ENCODE measurements around the gene TMEM158. TPM values are rescaled to one million over a fixed set of nuclear protein-coding genes. Genes with fewer than 3 reads are reported as not detected.

TMEM158 gene
- total RNA-seq, 2 donors from 2014 or later: not detected

DNA sequence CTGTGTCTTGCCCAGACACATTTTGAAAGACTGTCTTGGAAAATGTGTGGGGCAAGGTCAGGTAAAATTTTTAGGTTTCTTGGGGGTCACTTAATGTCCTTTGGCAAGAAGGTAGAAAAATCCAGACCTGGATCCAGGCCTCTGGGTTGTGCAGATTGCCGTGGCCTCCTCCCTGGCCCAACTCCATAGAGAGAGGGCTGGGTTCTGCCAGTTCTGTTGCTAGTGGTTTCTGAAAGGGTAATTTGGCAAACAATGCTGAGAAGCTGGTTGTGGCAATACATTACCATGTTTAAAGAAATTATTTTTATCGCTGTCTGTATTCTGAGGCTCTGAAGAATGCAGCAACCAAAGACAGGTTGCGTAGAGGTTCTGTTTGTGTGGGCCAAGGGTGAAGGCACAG lies 20.2 kb upstream of the TMEM158 start:
- peaks cover 16% of the 10 kb centered on the region for H3K27me3 Mint-ChIP-seq
- H3K9me3 Mint-ChIP-seq: no peaks in the 10 kb centered on the region
- H3K36me3 Mint-ChIP-seq (ENCODE audit: low read depth): no peaks in the 10 kb centered on the region
- H3K27ac Mint-ChIP-seq: no peak overlapping the region
- no peaks in the 10 kb centered on the region for H3K4me1 Mint-ChIP-seq
- no peak for ATAC-seq (replicated peaks)
- no peak overlapping the region for H3K4me3 Mint-ChIP-seq

DNA sequence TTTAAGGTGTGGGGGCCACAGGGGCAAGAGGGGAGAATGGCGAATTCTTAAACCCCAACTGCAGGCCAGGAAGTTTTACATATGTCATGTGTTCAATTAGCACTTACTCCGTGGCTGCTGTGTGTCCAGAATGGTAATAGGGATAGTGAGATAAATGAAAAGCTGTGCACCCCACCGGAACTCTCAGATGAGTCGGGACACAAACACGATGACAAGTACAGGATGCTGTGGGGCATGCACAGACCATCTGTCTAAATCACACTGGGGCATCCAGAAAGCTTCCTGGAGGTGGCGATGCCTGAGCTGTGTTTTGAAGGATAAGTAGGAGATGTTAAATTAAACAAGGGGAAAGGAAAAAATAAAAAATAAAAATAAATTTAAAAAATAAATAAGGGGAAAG lies 18.3 kb upstream of the TMEM158 start:
- H3K9me3 Mint-ChIP-seq: no peaks in the 10 kb centered on the region
- no peaks in the 10 kb centered on the region for H3K4me1 Mint-ChIP-seq
- peaks cover 17% of the 10 kb centered on the region for H3K27me3 Mint-ChIP-seq
- no peak overlapping the region for H3K27ac Mint-ChIP-seq
- no peak overlapping the region for H3K4me3 Mint-ChIP-seq
- H3K36me3 Mint-ChIP-seq (ENCODE audit: low read depth): no peaks in the 10 kb centered on the region
- ATAC-seq (replicated peaks): no peak

DNA sequence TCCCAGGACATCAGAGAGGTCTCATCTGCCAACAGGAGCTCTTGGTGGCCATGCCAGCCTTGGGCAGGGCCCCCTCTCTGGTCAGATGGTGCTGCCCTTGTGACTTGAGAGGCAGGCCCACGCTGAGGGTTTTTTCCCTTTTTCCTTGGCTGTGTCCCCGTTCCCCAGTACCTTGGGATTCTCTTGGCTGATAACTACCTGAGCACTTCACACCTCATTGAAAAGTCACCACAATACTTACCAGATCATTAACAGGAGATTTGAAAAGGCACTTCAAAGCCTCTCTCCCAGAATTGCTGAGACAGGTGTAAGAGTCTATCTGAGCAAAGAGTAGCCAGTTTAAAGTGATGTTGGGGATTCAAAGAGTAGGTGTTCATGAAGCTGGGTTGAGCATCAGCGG lies 15.1 kb upstream of the TMEM158 start:
- Mint-ChIP-seq H3K9me3 (no peaks in the 10 kb centered on the region), H3K4me1 (no peaks in the 10 kb centered on the region), H3K36me3 (ENCODE audit: low read depth) (no peaks in the 10 kb centered on the region), H3K4me3 (no peak overlapping the region), H3K27ac (no peak overlapping the region), H3K27me3 (peaks cover 21% of the 10 kb centered on the region)
- ATAC-seq (replicated peaks): no peak

DNA sequence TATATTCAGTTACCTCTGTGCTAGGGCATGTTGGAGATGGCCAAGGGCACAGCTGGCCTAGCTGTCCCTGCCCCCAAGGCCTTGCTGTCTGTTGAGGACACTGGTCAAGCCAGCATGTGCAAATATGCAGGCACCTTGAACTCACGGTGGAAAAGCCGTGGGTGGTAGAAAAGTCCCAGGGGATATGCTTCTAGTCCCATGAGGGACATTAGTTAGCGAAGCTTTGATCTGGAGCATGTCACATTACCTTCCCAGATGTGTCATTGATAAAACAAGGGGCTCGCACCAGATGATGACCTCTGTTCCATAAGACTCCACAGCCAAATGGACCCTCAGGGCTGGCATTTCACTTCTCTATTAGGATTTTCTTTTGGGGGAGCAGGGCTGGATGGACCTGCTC lies 14.2 kb upstream of the TMEM158 start:
- H3K4me3 Mint-ChIP-seq: no peak overlapping the region

DNA sequence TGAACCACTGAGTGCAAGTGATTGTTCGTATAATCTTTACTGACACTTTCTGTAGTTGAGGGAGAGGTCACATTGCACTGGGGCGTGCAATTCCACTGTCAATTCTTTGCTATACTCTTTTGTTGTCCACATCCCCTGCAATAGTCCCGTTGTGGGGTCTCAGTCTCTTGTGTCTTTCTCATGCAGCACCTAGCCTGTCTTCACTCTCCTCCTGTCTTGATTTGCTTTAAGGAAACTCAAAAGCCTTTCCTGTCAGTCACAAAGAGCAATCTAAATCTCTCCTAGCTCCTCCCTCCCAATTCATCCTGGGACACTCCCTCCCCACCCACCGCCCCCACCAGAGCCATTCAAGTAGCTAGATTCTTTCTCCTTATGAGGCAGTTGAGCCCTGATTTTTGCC lies 13.2 kb upstream of the TMEM158 start:
- Mint-ChIP-seq H3K4me3 (no peak overlapping the region), H3K9me3 (peaks cover 7% of the 10 kb centered on the region), H3K27me3 (peaks cover 14% of the 10 kb centered on the region), H3K4me1 (peaks cover 4% of the 10 kb centered on the region), H3K36me3 (ENCODE audit: low read depth) (no peaks in the 10 kb centered on the region), H3K27ac (no peak overlapping the region)
- no peak for ATAC-seq (replicated peaks)

More for the DNA sequence above, 14.2 kb upstream of the TMEM158 start:
- H3K36me3 Mint-ChIP-seq (ENCODE audit: low read depth): no peaks in the 10 kb centered on the region
- H3K4me1 Mint-ChIP-seq: no peaks in the 10 kb centered on the region
- H3K27ac Mint-ChIP-seq: no peak overlapping the region
- peaks cover 21% of the 10 kb centered on the region for H3K27me3 Mint-ChIP-seq
- ATAC-seq (replicated peaks): no peak
- peaks cover 7% of the 10 kb centered on the region for H3K9me3 Mint-ChIP-seq

DNA sequence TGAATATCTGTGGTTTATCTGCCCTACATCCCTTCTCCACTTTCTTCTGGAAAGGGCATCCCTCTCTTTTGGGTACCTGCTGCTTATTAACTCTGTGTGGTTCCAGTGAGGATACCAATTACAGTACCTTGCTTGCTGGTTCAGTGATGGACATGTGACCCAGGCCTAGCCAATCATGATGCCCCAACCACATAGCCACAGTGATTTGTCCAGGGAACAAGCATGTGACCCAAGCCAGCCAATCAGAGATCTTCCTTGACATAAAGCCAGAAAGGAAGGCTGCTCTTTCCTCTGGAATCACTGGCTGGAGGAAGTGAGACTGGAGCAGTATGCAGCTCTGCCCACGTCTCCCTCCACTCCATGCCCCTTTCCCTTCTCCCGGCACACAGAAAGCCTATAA lies 10.9 kb upstream of the TMEM158 start:
- H3K27ac Mint-ChIP-seq: no peak overlapping the region
- peaks cover 7% of the 10 kb centered on the region for H3K9me3 Mint-ChIP-seq
- H3K36me3 Mint-ChIP-seq (ENCODE audit: low read depth): no peaks in the 10 kb centered on the region
- no peak for ATAC-seq (replicated peaks)
- H3K4me1 Mint-ChIP-seq: peaks cover 4% of the 10 kb centered on the region
- H3K4me3 Mint-ChIP-seq: no peak overlapping the region
- H3K27me3 Mint-ChIP-seq: peaks cover 12% of the 10 kb centered on the region

DNA sequence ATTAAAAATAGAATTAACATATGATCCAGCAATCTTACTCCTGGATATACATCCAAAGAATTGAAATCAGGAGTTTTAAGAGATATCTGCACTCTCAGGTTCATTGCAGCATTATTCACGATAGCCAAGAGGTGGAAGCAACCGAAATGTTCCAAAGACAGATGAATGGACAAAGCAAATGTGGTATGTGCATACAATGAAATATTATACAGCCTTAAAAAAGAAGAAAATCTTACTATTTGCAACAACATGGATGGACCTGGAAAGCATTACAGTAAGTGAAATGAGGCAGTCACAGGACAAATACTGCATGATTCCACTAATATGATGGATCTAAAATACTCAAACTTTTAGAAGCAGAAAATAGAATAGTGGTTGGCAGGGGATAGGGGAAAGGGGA lies 9.3 kb upstream of the TMEM158 start:
- no peak for ATAC-seq (replicated peaks)

DNA sequence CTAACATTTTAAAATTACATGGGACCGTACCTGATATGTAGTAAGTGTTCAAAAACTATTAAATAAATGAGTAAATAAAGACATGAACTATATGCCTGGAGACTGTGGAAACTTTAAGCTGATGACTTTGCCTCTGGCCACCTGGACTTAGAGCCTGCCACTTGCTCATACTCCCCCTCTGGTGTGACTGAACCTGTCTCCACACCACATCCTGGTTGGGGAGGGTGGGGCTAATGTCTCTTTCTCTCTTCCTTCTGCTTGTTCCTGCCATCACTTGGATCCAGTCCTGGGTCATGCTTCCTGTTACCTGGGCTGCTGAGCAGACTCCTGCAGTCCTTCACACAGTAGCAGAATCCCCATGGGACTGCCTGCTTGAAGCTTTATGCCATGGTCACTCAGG lies 8.2 kb upstream of the TMEM158 start:
- no peak for ATAC-seq (replicated peaks)
- H3K4me3 Mint-ChIP-seq: no peak overlapping the region
- H3K27ac Mint-ChIP-seq: no peak overlapping the region
- peaks cover 19% of the 10 kb centered on the region for H3K27me3 Mint-ChIP-seq
- H3K4me1 Mint-ChIP-seq: peaks cover 4% of the 10 kb centered on the region
- H3K9me3 Mint-ChIP-seq: peaks cover 7% of the 10 kb centered on the region
- H3K36me3 Mint-ChIP-seq (ENCODE audit: low read depth): no peaks in the 10 kb centered on the region

More for the DNA sequence above, 9.3 kb upstream of the TMEM158 start:
- Mint-ChIP-seq H3K27ac (no peak overlapping the region), H3K27me3 (peaks cover 12% of the 10 kb centered on the region), H3K36me3 (ENCODE audit: low read depth) (no peaks in the 10 kb centered on the region), H3K9me3 (peaks cover 7% of the 10 kb centered on the region), H3K4me3 (no peak overlapping the region), H3K4me1 (peaks cover 4% of the 10 kb centered on the region)

DNA sequence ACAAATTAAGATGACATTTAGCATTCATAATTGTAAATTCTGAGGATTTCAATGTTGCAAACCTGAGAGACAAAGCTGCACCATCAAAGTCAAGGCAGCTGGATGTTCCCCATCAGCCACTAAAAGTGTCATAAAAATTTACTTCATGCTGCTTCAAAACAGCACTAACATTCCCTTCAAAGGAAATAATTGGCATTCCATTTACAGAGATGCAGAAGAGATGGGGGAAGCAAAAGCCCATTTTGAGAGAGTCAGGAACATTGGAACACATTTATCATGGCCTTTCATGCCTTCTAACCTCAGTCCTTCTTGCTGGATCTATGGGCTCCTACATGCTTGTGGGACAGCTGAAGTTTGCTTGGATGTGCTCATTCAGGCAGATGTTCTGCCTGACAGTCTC lies 6.4 kb upstream of the TMEM158 start:
- peaks cover 4% of the 10 kb centered on the region for H3K4me1 Mint-ChIP-seq
- H3K27ac Mint-ChIP-seq: no peak overlapping the region
- no peaks in the 10 kb centered on the region for H3K36me3 Mint-ChIP-seq (ENCODE audit: low read depth)
- ATAC-seq (replicated peaks): no peak
- no peak overlapping the region for H3K4me3 Mint-ChIP-seq
- H3K9me3 Mint-ChIP-seq: peaks cover 7% of the 10 kb centered on the region
- H3K27me3 Mint-ChIP-seq: peaks cover 31% of the 10 kb centered on the region

DNA sequence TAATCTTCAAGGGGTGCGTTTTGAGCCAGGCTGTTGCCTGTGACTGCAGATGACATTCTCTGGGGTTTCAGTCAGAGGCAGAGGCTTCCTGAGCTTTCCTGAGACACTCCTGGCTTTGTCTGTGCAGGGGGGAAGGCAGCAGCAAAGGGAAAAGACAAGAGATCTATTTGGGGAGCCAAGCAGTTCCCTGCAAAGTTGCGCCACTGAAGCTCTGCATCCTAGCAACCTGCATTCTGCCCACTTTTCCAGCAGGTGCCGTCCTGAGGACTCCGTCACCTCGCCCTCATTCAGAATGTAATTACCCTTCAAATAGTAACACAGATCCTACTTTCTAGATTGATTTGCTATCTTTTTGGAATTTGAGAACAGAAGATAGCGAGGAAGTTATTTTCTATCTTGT lies 1.9 kb upstream of the TMEM158 start:
- Mint-ChIP-seq H3K4me1 (peaks cover 8% of the 10 kb centered on the region), H3K27me3 (peaks cover 56% of the 10 kb centered on the region), H3K36me3 (ENCODE audit: low read depth) (no peaks in the 10 kb centered on the region), H3K4me3 (no peak overlapping the region), H3K27ac (no peak overlapping the region), H3K9me3 (no peaks in the 10 kb centered on the region)
- no peak for ATAC-seq (replicated peaks)

DNA sequence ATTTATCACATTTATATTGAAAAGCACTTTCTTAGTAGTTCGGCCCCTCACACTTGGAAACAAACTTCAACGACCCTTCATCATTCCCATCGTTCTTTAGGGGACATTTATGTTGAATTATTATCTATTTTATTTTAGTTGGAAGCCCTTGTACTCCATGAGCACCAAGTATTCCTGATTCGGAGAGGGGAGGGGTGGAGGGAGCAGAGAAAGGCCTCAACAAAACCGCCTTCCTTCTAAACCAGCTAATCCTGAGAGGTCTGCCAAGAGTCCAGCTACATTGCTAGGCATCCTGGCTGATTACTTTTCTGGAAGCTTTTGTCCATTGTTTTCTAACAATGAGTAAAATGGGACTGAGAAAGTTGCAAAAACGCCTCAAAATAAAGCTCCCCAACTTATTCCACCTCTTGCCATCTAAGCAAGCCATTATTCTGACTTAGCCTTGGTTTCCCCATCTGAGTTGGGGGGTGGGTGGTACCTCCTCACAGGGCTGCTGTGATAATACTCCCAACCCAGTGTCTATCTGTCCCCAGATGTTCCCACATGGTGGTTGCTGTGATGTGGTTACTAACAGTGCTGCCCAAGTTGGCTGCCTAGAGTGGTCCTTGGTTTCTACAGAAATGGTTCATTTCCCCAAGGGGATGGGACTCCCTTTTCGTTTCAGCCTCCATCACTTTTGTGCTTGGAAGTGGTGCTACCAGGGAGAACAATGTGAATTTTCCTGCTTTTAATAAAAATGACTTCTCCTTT lies 1.2 kb upstream of the TMEM158 start:
- Mint-ChIP-seq H3K4me3 (peak overlapping the region; percentile 46), H3K27ac (no peak overlapping the region), H3K36me3 (ENCODE audit: low read depth) (no peaks in the 10 kb centered on the region), H3K9me3 (no peaks in the 10 kb centered on the region), H3K27me3 (peaks cover 63% of the 10 kb centered on the region), H3K4me1 (peaks cover 8% of the 10 kb centered on the region)
- ATAC-seq (replicated peaks): no peak

DNA sequence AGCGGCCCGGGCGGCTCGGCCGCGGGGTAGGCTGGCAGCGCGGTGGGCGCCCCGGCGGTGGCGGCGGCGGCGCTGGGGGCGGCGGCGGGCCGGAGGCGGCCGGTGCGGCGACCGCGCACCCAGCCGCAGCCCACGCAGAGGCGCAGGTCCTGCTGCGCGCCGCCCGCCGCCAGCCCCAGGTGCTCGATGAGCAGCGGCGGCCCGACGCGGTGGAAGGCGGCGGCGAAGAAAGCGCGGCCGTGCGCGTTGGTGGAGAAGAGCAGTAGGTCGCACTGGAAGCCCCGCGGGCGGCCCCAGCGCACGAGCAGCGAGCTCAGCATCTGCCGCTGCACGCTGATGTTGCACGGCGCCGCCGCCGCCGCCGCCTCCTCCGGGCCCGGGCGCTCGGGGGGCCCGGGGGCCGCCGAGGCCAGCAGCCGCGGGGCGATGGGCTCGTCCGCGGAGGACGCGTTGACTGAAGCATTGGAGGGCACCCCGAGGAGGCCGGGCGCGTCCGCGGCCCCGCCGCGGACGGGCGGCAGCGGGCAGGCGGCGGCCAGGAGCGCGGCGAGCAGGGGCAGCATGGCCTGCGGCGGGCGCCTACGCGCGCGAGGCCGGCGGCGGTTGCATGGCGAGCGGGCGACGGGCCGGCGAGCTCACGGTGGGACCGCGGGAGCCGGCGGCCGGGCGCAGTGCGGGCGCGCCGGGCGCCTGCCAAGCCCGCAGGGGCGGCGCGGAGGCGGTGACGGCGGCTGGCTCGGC lies 452 bp downstream of the TMEM158 start:
- Mint-ChIP-seq H3K4me3 (peak overlapping the region; percentile 78), H3K36me3 (ENCODE audit: low read depth) (no peaks in the 10 kb centered on the region), H3K9me3 (no peaks in the 10 kb centered on the region), H3K4me1 (peaks cover 8% of the 10 kb centered on the region), H3K27ac (no peak overlapping the region), H3K27me3 (peaks cover 67% of the 10 kb centered on the region)
- peak; percentile 49 for ATAC-seq (replicated peaks)

DNA sequence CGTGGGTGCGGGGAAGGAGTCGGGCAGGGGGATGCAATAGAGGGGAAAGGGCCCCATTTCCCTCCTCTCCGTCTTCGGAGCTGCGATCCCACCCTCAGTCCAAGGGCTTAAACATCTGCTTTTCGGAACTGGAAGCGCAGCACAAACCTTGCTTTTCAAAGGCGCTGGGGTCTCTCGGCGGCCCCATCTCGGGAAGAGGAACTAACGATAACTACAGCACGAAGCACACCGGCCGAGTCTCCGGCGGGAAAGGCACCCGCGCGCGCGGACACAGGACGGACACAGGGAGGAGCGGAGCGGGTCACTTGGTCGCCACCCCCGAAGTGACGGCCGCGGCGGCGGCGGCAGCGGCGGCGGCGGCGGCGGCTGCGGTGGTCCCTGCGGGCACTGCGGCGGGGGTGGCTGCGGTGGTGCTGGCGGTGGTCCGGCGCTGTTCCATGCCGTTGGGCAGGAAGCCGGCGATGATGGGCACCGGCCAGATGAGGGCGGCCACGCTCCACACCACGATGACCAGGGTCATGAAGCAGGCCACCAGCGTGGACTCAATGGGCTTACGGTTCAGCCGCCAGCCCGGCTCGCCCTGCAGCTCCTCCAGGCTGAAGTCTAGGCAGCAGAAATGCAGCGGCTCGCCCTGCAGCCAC lies 1.1 kb downstream of the TMEM158 start:
- Mint-ChIP-seq H3K27ac (no peak overlapping the region), H3K9me3 (no peaks in the 10 kb centered on the region), H3K36me3 (ENCODE audit: low read depth) (no peaks in the 10 kb centered on the region), H3K4me3 (peak overlapping the region; percentile 78), H3K4me1 (peaks cover 8% of the 10 kb centered on the region), H3K27me3 (peaks cover 64% of the 10 kb centered on the region)
- ATAC-seq (replicated peaks): peak; percentile 26

DNA sequence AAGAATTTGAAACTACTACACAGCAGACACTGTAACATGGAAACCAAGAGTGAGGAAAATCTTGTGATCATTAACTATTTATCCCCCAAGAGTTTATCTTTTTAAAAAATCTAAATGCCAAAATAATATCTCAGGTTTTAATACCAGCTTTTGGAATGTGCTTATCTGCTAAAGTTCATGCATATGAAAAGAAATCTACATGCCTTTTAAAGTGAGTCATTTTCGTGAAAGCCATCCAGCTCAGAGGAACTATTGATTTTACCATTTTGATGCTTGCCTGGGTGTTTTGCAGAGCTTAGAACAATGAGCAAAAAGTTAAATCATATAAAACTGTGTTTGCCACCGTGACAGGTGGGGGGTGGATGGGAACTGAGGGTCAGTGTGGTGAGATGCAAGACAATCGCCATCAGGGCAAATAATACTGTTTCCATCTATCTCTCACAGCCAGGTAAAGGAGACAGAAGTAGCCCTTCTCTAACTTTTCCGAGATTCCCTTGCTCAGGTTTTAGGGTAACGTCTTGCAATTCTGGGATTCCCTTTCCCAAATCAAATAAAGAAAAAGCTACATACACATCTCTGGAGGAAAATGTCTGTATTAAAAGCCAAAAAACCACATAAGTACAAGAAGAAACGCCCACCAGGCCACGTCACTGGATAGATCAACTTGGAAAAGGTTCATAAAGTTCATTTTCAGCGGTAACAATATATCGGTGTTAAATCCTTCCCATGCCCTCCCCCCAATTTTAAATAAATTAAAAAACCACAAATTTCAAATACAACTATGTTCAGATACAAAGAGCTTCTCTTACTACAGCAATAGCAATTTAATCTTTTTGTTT lies 2.0 kb downstream of the TMEM158 start:
- Mint-ChIP-seq H3K4me3 (peak overlapping the region; percentile 78), H3K9me3 (no peaks in the 10 kb centered on the region), H3K27me3 (peaks cover 57% of the 10 kb centered on the region), H3K36me3 (ENCODE audit: low read depth) (no peaks in the 10 kb centered on the region), H3K4me1 (peaks cover 8% of the 10 kb centered on the region), H3K27ac (no peak overlapping the region)
- ATAC-seq (replicated peaks): no peak
